Cortex of kidney (tissue), 1 donor: Measurements from ENCODE around the gene PSMD7.

Source experiments
- DNase-seq: peaks from one replicate; lab custom pipeline; 2025; lab: John Stamatoyannopoulos, UW

The PSMD7 gene

GRCh38 chr16:74296432-74297144 is at the start of gene PSMD7:
TSS of gene PSMD7 (plus strand) at chr16:74296814. CDS start at chr16:74296915, 101 bp downstream.
- peak; percentile 46 for DNase-seq

DNA sequence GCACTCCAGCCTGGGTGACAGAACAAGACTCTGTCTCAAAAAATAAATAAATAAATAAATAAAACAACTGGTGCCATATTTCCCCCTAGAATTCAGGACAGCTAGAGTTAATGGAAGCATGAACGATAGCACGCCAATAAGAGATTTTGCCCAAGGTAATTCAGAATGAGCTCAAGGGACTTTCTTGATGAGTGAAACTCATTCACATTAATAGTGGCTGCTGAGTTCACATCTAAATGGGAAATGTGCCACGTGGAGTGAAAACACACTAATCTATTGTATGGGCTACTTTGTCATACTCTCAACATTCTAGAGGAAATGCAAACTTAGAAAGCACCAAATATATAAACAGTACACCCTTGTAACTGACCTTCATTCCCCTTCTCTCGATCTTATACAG is 47.4 kb upstream of the PSMD7 start:
- DNase-seq = no peak

DNA sequence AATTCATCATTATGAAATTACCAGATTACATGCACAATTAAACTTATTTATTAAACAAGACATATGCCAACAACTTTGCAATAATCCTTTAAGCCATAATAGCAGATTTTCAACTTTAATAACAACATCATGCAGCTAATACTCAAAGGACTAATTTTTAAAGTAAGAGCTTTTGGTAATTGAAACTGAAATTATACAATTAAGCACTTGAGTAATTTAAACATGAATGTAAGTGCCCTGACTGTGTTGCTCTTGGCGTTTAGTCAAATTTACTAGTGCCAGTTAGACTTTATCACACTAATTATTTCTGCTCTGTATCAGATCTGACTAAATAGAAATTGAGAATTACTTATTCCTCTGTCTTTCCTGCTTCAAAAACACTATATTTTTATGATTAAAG is 46.8 kb upstream of the PSMD7 start:
- no peak for DNase-seq

DNA sequence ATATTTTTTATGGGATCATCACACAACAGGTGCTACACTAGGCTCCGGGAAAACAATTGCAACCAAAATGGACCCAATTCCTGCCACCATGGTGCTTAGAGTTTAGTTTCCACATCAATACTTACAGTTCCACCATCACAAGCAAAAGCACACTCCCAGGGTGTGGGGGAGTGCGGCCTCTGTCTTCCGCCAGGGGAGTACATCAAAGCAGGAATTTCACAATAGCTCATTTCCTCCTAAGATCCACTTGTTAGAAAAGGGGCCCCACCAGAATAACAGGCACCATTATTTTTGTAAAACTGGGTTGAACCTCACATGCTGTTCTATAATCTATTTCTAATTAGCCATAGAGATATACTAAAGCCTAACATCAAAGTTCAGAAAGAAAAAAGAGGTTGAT is 44.3 kb upstream of the PSMD7 start:
- DNase-seq = no peak

DNA sequence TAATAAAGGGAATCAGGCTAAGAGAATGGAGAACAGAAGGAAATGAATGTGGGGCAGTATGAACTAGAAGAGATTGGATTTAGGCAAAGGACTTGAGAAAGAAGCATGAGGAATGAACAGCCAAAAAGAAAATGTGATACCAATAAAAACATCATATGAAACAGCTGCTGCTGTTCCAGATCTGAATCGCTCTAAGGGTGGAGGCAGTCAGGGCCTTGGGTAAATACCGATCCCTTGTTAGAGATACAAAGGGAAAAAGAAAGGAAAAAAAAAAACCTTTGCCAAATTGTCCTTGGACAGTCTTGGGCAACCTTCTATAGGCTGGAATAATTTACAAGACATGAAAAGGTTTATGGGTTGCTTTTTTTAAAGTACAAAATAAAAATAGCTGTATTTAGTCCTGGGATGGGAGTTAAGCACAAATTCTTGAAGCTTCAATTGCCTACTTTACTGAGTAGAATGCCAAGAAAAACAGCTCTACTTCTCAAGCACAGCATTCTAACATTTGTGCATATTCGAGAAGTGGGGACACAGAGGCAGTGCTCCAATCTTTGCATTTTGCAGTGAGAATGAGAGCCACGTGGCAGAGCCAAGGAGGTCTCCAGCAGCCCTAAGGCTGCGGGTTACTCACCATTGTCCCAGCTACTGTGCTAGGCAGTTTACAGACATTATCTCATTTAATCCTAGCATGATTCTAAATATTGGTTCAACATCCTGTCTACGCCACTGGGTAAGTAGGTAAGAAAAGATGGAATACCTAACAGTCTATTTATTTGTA is 43.3 kb upstream of the PSMD7 start:
- DNase-seq = no peak

- no peak for DNase-seq
These were observed 39.6 kb upstream of the PSMD7 start for GRCh38 chr16:74257061-74257460.

DNA sequence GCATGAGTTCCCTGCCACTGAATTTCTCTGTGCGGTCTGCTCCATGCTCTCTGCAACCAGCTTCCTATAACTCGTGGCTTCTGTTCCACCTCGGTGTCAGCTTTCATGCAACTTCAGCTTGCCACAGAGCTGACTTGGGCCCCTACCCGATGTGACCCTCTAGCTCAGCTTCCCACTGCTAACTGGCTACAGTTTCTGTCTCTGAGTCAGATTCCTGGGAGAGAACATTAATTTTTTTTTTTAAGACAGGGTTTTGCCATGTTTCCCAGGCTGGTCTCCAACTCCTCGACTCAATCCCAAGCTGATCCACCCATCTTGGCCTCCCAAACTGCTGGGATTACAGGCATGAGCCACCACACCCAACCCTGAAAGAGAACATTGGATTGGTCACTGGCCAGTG is 35.5 kb upstream of the PSMD7 start:
- no peak for DNase-seq

- DNase-seq = no peak
These were observed 31.8 kb upstream of the PSMD7 start for GRCh38 chr16:74264811-74265210.

DNA sequence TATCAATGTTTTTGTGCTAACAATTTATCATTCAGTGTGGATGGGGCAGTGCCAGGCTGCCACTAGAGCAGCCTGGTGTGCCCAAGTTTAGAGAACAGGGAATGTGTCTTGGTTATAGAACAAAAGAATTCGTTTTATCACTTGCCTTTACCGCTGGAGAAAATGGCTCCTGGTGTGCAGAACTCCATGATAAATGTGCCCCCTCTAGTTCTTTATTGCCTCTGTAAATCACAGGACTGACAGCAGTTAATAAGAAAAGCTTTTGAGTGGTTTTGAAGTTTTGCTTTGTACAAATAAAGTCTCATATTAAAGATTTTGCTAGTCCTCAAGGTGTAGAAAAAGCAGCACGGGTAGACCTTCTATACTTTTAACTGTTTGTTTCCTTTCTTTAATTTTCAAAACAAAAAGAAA is 28.2 kb upstream of the PSMD7 start:
- no peak for DNase-seq

- no peak for DNase-seq
These were observed 24.7 kb upstream of the PSMD7 start for GRCh38 chr16:74271872-74272271.

DNA sequence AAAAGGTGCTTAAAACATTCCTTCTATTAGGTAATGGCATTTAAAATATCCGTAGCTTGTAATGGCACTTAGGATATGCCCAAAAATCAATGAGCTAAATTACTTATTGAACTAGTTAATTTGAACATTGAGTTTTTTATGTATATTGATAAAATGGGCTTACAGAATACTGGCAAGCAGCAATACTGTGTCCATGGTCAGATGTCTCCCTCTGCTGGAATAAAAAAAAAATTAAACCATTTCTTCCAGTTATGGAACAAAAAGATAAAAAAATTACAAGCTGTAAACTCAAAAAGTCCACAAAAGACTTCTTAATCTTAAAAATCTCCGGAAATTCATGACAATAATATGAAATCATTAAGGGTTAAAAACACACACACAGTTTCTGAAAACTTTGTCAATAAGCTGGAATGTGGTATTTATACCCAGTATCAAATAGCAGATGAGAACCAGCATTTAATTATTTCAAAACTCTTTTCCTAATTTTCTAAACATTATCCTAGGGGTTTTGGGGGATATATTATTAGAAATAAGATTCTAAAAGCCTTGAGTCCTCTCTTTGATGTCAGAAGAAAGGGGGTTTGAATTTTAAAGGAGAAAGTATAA is 21.5 kb upstream of the PSMD7 start:
- DNase-seq = no peak

- no peak for DNase-seq
These were observed 20.9 kb upstream of the PSMD7 start for GRCh38 chr16:74275711-74276110.

GRCh38 chr16:74277974-74278373 is 18.6 kb upstream of the PSMD7 start:
- DNase-seq = no peak

DNA sequence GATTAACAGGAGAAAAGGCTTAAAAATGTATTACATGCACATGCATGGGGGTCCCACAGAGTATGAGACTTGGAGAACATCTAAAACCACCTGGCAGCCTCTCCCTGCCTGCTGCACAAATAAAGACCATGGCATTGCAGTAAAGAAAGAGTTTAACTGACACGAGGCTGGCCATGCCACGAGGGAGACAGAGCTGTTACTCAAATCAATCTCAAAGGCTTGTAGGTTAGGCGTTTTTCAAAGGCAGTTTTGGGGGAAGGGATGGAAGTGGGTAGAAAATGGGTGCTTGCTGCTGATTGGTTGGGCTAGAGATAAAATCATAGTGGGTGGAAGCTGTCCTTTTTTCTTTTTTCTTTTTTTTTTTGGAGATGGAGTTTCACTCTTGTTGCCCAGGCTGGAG is 17.3 kb upstream of the PSMD7 start:
- no peak for DNase-seq

DNA sequence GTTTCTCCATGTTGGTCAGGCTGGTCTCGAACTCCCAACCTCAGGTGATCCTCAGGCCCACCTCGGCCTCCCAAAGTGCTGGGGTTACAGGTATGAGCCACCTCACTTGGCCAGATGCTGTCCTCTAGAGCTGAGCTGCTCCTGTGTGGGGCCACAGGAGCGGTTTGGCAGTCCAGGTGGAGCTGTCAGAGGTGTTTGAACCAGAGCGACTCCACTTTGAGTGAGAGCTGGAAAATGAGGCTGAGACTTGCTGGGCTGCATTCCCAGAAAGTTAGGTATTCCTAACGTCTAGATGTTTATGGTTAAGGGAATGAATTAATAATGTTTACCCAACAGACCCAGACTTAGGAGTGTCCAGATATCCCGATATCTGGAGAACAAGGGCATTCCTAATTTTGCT is 16.8 kb upstream of the PSMD7 start:
- DNase-seq = no peak

GRCh38 chr16:74280448-74280847 is 16.2 kb upstream of the PSMD7 start:
- DNase-seq = no peak

DNA sequence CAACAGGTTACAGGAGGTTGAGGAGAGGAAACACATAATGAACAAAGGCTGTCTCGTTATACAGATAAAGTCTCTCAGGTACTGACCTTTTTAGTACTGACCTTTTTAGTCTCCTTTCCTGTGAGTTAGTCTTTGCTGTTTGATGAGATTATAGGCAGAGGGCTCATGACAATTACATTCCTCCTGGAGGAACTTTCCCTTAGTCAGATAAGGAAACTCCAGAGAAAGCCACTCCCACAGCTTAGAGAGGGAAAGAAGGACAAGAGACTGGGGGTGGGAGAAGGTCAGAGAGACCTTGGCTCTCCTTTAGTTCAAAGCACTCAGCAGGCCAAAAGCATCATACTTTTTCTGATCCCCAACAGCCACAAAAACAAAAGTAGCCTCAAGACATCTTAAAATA is 15.3 kb upstream of the PSMD7 start:
- no peak for DNase-seq

GRCh38 chr16:74283716-74284115 is 12.9 kb upstream of the PSMD7 start:
- no peak for DNase-seq

DNA sequence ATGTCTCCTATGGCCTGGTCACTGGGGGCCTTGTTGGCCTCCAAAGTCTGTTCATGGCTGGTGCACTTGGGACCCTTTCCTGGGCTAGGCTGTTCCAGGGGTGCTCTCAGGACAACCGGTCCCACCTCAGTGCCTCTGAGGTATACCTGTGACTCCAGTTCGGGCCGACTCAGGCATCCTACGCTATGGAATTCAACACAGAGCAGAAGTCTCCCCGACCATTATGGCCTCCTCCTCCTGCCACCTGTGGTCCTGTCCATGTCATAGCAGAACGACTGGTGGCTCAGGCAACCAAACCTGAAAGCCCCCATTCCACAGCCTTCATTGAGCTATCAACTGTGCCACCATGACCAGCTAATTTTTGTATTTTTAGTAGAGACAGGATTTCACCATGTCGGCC is 8.5 kb upstream of the PSMD7 start:
- DNase-seq = no peak

- no peak for DNase-seq
These were observed 6.3 kb upstream of the PSMD7 start for GRCh38 chr16:74290356-74290755.

DNA sequence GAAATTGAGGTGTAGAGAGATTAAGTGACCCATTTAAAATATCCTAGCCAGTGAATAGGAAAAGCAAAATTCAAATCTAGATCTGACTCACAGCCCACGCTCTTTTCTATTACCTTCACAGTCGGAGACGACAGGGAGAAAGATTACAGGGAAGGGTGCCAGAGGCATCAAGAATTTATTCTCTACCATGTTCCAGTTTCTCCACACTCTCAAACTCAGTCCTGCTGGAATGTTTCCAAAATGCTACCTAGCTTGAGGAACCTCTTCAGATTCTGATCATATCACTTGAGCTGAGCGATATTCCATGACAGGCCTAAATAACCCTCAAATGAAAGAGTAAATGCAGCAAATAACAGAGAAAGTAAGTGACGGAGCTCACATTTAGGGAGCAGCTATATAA is 5.4 kb upstream of the PSMD7 start:
- no peak for DNase-seq

DNA sequence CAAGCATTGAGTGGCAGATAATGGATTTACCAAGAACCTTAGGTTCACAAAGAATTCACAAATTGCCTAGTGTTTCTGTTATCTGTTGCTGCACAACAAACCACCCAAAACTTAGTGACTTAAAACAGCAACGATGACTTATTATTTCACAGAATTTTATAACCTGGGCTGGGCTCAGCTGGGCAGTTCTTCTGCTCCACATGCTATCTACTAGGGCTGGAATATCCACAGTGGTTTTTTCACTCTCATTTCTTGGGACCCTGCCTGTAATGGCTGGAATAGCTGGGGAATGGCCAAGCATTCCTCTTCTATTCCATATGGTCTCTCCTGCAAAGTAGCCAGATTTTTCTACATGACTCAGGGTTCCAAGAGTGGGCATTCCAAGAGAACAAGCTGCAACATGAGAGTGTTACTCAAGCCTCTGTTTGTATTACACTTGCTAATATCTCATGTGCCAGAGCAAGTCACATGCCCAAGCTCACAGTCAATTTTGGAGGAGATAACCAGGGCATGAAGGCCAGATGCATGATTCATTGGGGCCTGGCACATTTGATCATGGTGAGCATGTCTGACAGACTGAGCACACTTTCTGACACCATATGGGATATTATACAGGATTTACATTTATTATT is 4.9 kb upstream of the PSMD7 start:
- DNase-seq = no peak

GRCh38 chr16:74296104-74296431 is 546 bp upstream of the PSMD7 start:
- no peak for DNase-seq
